Activated CD4-positive, alpha-beta memory T cell treated with anti-CD3 and anti-CD28 coated beads, Interleukin-2, amount 10 ng/mL, durations not matched to agents 7 days and 5 days (primary cell): ENCODE data around the gene KPRP. TPM values are rescaled to one million over a fixed set of nuclear protein-coding genes. Genes with fewer than 3 reads are reported as not detected.

Source experiments
- CTCF ChIA-PET: fragments of 350-600 bp; sonication (Branson Sonifier 250); formaldehyde crosslinking; loops from one replicate; lab custom pipeline; 2021; ENCODE audit warnings: antibody characterized with exemption, inconsistent platforms; lab: Charles Lee
- POLR2A ChIA-PET: fragments of 350-600 bp; sonication (Branson Sonifier 250); formaldehyde crosslinking; loops from one replicate; lab custom pipeline; 2021; ENCODE audit warnings: antibody characterized with exemption; lab: Charles Lee
- DNase-seq: peaks from one replicate; pipeline ENCODE4 v3.0.0-alpha.2; 2020
- H3K27ac Mint-ChIP-seq: one replicate; pipeline ENCODE4 v1.8.0; 2021; ENCODE audit warnings: mild to moderate bottlenecking, mixed read lengths
- H3K27me3 Mint-ChIP-seq: one replicate; pipeline ENCODE4 v1.8.0; 2021; ENCODE audit warnings: mixed read lengths
- H3K36me3 Mint-ChIP-seq: one replicate; pipeline ENCODE4 v1.8.0; 2021; ENCODE audit warnings: low read depth, mixed read lengths
- H3K4me1 Mint-ChIP-seq: one replicate; pipeline ENCODE4 v1.8.0; 2021; ENCODE audit warnings: mixed read lengths
- H3K4me3 Mint-ChIP-seq: one replicate; pipeline ENCODE4 v1.8.0; 2021; ENCODE audit warnings: mild to moderate bottlenecking, mixed read lengths
- H3K9me3 Mint-ChIP-seq: one replicate; pipeline ENCODE4 v1.8.0; 2021; ENCODE audit warnings: mixed read lengths
- total RNA-seq, 2 experiments: library from RNA; stranded (reverse); gene quantifications; one replicate each; pipeline ENCODE4 v1.2.3, GENCODE V29; 2021

The KPRP gene
- total RNA-seq, 2 experiments from 2014 or later, result not detected

- CTCF ChIA-PET, result no interaction called here
- Mint-ChIP-seq H3K4me3 (no peak overlapping the region), H3K27ac (no peak overlapping the region), H3K27me3 (peaks cover 5% of the 10 kb centered on the region), H3K9me3 (no peaks in the 10 kb centered on the region), H3K4me1 (no peaks in the 10 kb centered on the region), H3K36me3 (no peaks in the 10 kb centered on the region)
- DNase-seq, result no peak
- POLR2A ChIA-PET, result no interaction called here
These were observed 953 bp upstream of the KPRP start for GRCh38 chr1:152756872-152757271.

- Mint-ChIP-seq H3K36me3 (no peaks in the 10 kb centered on the region), H3K4me3 (no peak overlapping the region), H3K9me3 (no peaks in the 10 kb centered on the region), H3K27me3 (no peaks in the 10 kb centered on the region), H3K27ac (no peak overlapping the region), H3K4me1 (no peaks in the 10 kb centered on the region)
- DNase-seq, result no peak
- ChIA-PET POLR2A (no interaction called here), CTCF (no interaction called here)
These were observed 811 bp downstream of the KPRP start for GRCh38 chr1:152758636-152759035.

GRCh38 chr1:152759453-152760173, 1.8 kb downstream of the KPRP start:
- Mint-ChIP-seq H3K4me1 (no peaks in the 10 kb centered on the region), H3K36me3 (no peaks in the 10 kb centered on the region), H3K27me3 (no peaks in the 10 kb centered on the region), H3K27ac (no peak overlapping the region), H3K4me3 (no peak overlapping the region), H3K9me3 (no peaks in the 10 kb centered on the region)
- no peak for DNase-seq
- ChIA-PET CTCF (no interaction called here), POLR2A (no interaction called here)

GRCh38 chr1:152760551-152761190, 2.8 kb downstream of the KPRP start:
- no peak overlapping the region for H3K27ac Mint-ChIP-seq
- H3K4me1 Mint-ChIP-seq, result no peaks in the 10 kb centered on the region
- H3K9me3 Mint-ChIP-seq, result no peaks in the 10 kb centered on the region
- no peak for DNase-seq
- H3K4me3 Mint-ChIP-seq, result no peak overlapping the region
- no peaks in the 10 kb centered on the region for H3K36me3 Mint-ChIP-seq
- CTCF ChIA-PET, result no interaction called here
- no peaks in the 10 kb centered on the region for H3K27me3 Mint-ChIP-seq
- POLR2A ChIA-PET, result no interaction called here

- no peaks in the 10 kb centered on the region for H3K9me3 Mint-ChIP-seq
- H3K4me1 Mint-ChIP-seq, result no peaks in the 10 kb centered on the region
- no peaks in the 10 kb centered on the region for H3K36me3 Mint-ChIP-seq
- CTCF ChIA-PET, result no interaction called here
- no peak overlapping the region for H3K27ac Mint-ChIP-seq
- DNase-seq, result no peak
- H3K4me3 Mint-ChIP-seq, result no peak overlapping the region
- POLR2A ChIA-PET, result no interaction called here
- H3K27me3 Mint-ChIP-seq, result no peaks in the 10 kb centered on the region
These were observed 3.9 kb downstream of the KPRP start for GRCh38 chr1:152761609-152762213.

- CTCF ChIA-PET, result no interaction called here
- POLR2A ChIA-PET, result no interaction called here
- no peak for DNase-seq
These were observed 11.2 kb downstream of the KPRP start for GRCh38 chr1:152768847-152769533.

GRCh38 chr1:152770411-152770810, 12.6 kb downstream of the KPRP start:
- no peak for DNase-seq
- Mint-ChIP-seq H3K9me3 (no peaks in the 10 kb centered on the region), H3K36me3 (no peaks in the 10 kb centered on the region), H3K4me3 (no peak overlapping the region), H3K4me1 (no peaks in the 10 kb centered on the region), H3K27me3 (peaks cover 7% of the 10 kb centered on the region), H3K27ac (no peak overlapping the region)
- ChIA-PET POLR2A (no interaction called here), CTCF (no interaction called here)

More at GRCh38 chr1:152768847-152769533, 11.2 kb downstream of the KPRP start:
- no peaks in the 10 kb centered on the region for H3K36me3 Mint-ChIP-seq
- no peak overlapping the region for H3K4me3 Mint-ChIP-seq
- H3K9me3 Mint-ChIP-seq, result no peaks in the 10 kb centered on the region
- H3K27me3 Mint-ChIP-seq, result peaks cover 7% of the 10 kb centered on the region
- no peak overlapping the region for H3K27ac Mint-ChIP-seq
- no peaks in the 10 kb centered on the region for H3K4me1 Mint-ChIP-seq

- ChIA-PET POLR2A (no interaction called here), CTCF (no interaction called here)
- no peak within 1 kb of the TSS for H3K27ac Mint-ChIP-seq
- H3K27me3 Mint-ChIP-seq, result peaks cover 9% of the 10 kb centered on the region
- no peaks in the 10 kb centered on the region for H3K36me3 Mint-ChIP-seq
- H3K4me1 Mint-ChIP-seq, result no peaks in the 10 kb centered on the region
- H3K9me3 Mint-ChIP-seq, result no peaks in the 10 kb centered on the region
- no peak within 1 kb of the TSS for H3K4me3 Mint-ChIP-seq
- DNase-seq, result no peak
These were observed 17.1 kb downstream of the KPRP start, which contains the start of gene LCE1F for GRCh38 chr1:152774875-152775274. TSS of gene LCE1F (plus strand) at chr1:152775140. CDS start at chr1:152776372, 1,232 bp downstream.

GRCh38 chr1:152776361-152776760, 18.5 kb downstream of the KPRP start:
- no peak for DNase-seq
- ChIA-PET CTCF (no interaction called here), POLR2A (no interaction called here)
- Mint-ChIP-seq H3K4me1 (no peaks in the 10 kb centered on the region), H3K36me3 (no peaks in the 10 kb centered on the region), H3K9me3 (no peaks in the 10 kb centered on the region), H3K27me3 (peaks cover 7% of the 10 kb centered on the region), H3K27ac (no peak overlapping the region), H3K4me3 (no peak overlapping the region)

- no peaks in the 10 kb centered on the region for H3K4me1 Mint-ChIP-seq
- H3K9me3 Mint-ChIP-seq, result no peaks in the 10 kb centered on the region
- no peak for DNase-seq
- H3K36me3 Mint-ChIP-seq, result no peaks in the 10 kb centered on the region
- H3K27me3 Mint-ChIP-seq, result peaks cover 5% of the 10 kb centered on the region
- ChIA-PET POLR2A (no interaction called here), CTCF (interaction anchor here (1.0 to 1.7 kb wide), 2 partner anchors 10 to 30 kb away, joined by 3 to 5 read pairs; no protein-coding TSS in a partner anchor)
- no peak overlapping the region for H3K27ac Mint-ChIP-seq
- no peak overlapping the region for H3K4me3 Mint-ChIP-seq
These were observed 19.8 kb downstream of the KPRP start for GRCh38 chr1:152777510-152778137.

GRCh38 chr1:152783095-152783494, 25.3 kb downstream of the KPRP start:
- peaks cover 18% of the 10 kb centered on the region for H3K27me3 Mint-ChIP-seq
- CTCF ChIA-PET, result no interaction called here
- no peak overlapping the region for H3K4me3 Mint-ChIP-seq

GRCh38 chr1:152786077-152786476, 28.3 kb downstream of the KPRP start, which contains the start of gene LCE1E:
TSS of gene LCE1E (plus strand) at chr1:152786257. CDS start at chr1:152787300, 1,043 bp downstream.
- no peaks in the 10 kb centered on the region for H3K36me3 Mint-ChIP-seq
- CTCF ChIA-PET, result no interaction called here
- no peak for DNase-seq
- peaks cover 23% of the 10 kb centered on the region for H3K27me3 Mint-ChIP-seq
- no peaks in the 10 kb centered on the region for H3K9me3 Mint-ChIP-seq
- H3K4me3 Mint-ChIP-seq, result no peak within 1 kb of the TSS
- POLR2A ChIA-PET, result no interaction called here
- peaks cover 4% of the 10 kb centered on the region for H3K4me1 Mint-ChIP-seq
- no peak within 1 kb of the TSS for H3K27ac Mint-ChIP-seq

More at GRCh38 chr1:152783095-152783494, 25.3 kb downstream of the KPRP start:
- Mint-ChIP-seq H3K9me3 (no peaks in the 10 kb centered on the region), H3K27ac (no peak overlapping the region), H3K4me1 (peaks cover 4% of the 10 kb centered on the region), H3K36me3 (no peaks in the 10 kb centered on the region)
- POLR2A ChIA-PET, result no interaction called here
- DNase-seq, result no peak
